ENCODE results near the gene CES4A.

Gene CES4A

GRCh38 chr16:67026570-67026969, 38.2 kb downstream of the CES4A start:
- H3K9ac ChIP-seq (ENCODE audit: low read length): no peak overlapping the region

DNA sequence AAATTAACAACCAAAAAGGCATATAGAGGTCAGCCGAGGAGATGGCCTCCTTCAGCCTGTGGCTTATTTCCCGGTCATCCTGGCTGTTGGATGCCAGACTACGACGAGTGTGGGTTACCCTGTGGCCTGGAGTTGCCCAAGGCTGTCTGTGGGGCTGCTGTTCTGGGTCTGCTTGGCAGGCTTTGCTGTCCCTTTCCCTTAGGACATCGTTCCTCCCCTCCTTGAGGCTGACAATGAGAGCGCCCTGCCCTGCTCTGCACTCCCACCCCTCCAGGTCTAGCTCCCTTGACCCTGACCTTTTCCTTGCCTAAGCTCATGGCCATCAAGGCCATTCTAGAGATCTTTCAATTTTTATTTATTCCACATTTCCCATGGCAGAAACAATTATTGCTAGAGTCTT, 38.7 kb downstream of the CES4A start:
- Histone ChIP-seq H3K36me3 (ENCODE audit: control insufficient read depth, low read depth, low read length) (no peaks in the 10 kb centered on the region), H3K27ac (ENCODE audit: low read length) (no peak overlapping the region), H3K4me1 (ENCODE audit: control insufficient read depth, low read depth, low read length) (peaks cover 8% of the 10 kb centered on the region), H3K9ac (ENCODE audit: low read length) (no peak overlapping the region), H3K4me3 (ENCODE audit: low read length) (no peak overlapping the region), H3K9me3 (ENCODE audit: control insufficient read depth, low read depth, low read length) (no peaks in the 10 kb centered on the region), H3K27me3 (ENCODE audit: control insufficient read depth, insufficient read depth, low read length) (peaks cover 11% of the 10 kb centered on the region)

More at GRCh38 chr16:67026570-67026969, 38.2 kb downstream of the CES4A start:
- Histone ChIP-seq H3K4me3 (ENCODE audit: low read length) (no peak overlapping the region), H3K27me3 (ENCODE audit: control insufficient read depth, insufficient read depth, low read length) (peaks cover 11% of the 10 kb centered on the region), H3K4me1 (ENCODE audit: control insufficient read depth, low read depth, low read length) (peaks cover 8% of the 10 kb centered on the region), H3K36me3 (ENCODE audit: control insufficient read depth, low read depth, low read length) (no peaks in the 10 kb centered on the region), H3K9me3 (ENCODE audit: control insufficient read depth, low read depth, low read length) (no peaks in the 10 kb centered on the region), H3K27ac (ENCODE audit: low read length) (no peak overlapping the region)

DNA sequence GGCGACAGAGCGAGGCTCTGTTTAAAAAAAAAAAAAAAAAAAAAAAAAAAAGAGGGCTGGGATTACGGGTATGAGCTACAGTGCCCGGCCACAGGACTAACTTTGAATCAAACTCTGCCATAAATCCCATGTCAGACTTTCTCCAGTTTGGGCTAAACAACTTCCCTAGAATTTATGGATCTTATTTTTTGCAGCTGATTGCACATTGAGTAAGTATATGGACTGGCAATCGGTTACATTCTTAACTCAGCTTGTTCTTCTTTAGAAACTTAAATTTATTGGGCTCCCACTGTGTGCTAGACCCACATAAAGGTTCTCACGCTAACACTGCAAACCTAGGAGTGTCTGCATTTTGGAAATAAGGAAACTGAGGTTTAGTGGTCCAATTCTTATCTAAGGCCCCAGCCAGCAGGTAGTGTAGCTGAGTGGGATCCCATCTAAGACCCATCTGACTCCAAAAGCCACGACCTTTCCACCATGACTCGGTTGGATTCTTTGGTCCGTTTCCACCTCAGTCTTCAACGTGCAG, 39.8 kb downstream of the CES4A start:
- peak overlapping the region; percentile 66 for H3K9ac ChIP-seq (ENCODE audit: low read length)
- H3K36me3 ChIP-seq (ENCODE audit: control insufficient read depth, low read depth, low read length): no peaks in the 10 kb centered on the region
- peaks cover 11% of the 10 kb centered on the region for H3K27me3 ChIP-seq (ENCODE audit: control insufficient read depth, insufficient read depth, low read length)
- H3K4me1 ChIP-seq (ENCODE audit: control insufficient read depth, low read depth, low read length): peaks cover 8% of the 10 kb centered on the region
- no peak overlapping the region for H3K27ac ChIP-seq (ENCODE audit: low read length)
- peak overlapping the region; percentile 73 for H3K4me3 ChIP-seq (ENCODE audit: low read length)
- no peaks in the 10 kb centered on the region for H3K9me3 ChIP-seq (ENCODE audit: control insufficient read depth, low read depth, low read length)

DNA sequence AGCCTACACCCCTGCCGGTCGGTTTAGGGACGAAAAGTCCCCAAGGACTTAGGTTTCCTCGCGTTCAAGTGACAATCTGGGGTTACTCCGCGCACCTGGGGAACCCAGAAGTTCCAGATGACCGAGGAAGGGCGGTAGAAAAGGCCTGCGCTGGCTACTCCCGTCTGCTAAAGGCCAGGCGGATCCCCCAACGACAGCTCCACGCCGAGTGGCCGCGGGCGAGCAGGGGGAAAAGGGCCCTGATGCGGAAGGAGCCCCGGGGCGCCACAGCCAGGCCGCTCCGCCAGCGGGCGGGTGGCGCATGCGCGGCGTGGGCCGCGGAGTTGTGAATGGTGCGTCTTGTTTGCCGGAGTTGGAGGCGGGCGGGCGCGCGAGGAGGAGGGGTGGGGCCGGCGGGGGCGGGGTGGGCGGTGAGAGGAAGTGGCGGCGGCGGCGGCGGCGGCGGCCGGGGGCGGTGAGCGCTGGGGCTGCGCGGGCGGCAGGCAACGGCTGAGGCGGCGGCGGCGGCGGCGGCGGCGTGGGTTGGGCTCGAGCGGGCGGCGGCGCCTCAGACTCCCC, 40.4 kb downstream of the CES4A start, which contains the start of gene CBFB:
TSS of gene CBFB (plus strand) at position 454 of the 558 bp plus-strand sequence. CDS start 259 bp downstream, outside the sequence.
- H3K27ac ChIP-seq (ENCODE audit: low read length): no peak within 1 kb of the TSS
- H3K27me3 ChIP-seq (ENCODE audit: control insufficient read depth, insufficient read depth, low read length): peaks cover 11% of the 10 kb centered on the region
- peak within 1 kb of the TSS; percentile 66 for H3K9ac ChIP-seq (ENCODE audit: low read length)
- peak within 1 kb of the TSS; percentile 73 for H3K4me3 ChIP-seq (ENCODE audit: low read length)
- H3K9me3 ChIP-seq (ENCODE audit: control insufficient read depth, low read depth, low read length): no peaks in the 10 kb centered on the region
- no peaks in the 10 kb centered on the region for H3K36me3 ChIP-seq (ENCODE audit: control insufficient read depth, low read depth, low read length)
- H3K4me1 ChIP-seq (ENCODE audit: control insufficient read depth, low read depth, low read length): peaks cover 8% of the 10 kb centered on the region

DNA sequence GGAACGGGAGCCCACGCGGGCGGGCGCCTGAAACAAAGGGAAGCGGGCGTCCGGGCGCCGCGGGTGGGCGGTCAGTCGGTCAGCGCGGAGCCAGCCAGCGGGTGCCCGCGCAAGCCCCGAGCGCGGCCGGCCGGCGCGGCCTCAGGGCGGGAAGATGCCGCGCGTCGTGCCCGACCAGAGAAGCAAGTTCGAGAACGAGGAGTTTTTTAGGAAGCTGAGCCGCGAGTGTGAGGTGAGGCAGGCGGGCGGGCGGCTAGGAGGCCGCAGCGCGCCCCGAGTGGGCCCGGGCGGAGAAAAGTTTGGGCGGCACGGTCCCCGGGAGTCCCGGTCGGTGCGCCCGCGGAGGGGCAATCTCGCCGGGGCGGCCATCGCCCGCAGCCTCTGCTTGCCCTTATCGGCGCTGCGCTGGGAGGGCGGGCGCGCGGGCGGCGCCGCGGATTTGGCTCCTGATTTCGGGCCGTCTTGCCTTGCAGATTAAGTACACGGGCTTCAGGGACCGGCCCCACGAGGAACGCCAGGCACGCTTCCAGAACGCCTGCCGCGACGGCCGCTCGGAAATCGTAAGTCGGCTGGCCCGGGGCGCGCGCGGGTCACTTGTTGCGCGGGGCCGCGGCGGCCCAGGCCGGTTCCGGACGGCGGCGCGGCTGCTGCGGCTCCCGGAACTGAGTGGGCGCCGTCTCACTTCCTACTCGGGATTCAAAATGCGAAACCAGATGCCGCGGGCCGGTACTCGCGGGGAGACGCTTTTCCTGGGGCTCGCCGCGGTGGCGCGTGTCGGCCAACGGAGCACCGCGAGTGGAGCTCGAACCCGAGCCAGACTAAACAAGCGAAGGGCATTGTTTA, 41.1 kb downstream of the CES4A start:
- Histone ChIP-seq H3K4me3 (ENCODE audit: low read length) (peak overlapping the region; percentile 67), H3K9ac (ENCODE audit: low read length) (peak overlapping the region; percentile 65), H3K27ac (ENCODE audit: low read length) (no peak overlapping the region), H3K27me3 (ENCODE audit: control insufficient read depth, insufficient read depth, low read length) (peaks cover 11% of the 10 kb centered on the region), H3K9me3 (ENCODE audit: control insufficient read depth, low read depth, low read length) (no peaks in the 10 kb centered on the region), H3K36me3 (ENCODE audit: control insufficient read depth, low read depth, low read length) (no peaks in the 10 kb centered on the region), H3K4me1 (ENCODE audit: control insufficient read depth, low read depth, low read length) (peaks cover 8% of the 10 kb centered on the region)

- Histone ChIP-seq H3K27me3 (ENCODE audit: control insufficient read depth, insufficient read depth, low read length) (peaks cover 11% of the 10 kb centered on the region), H3K36me3 (ENCODE audit: control insufficient read depth, low read depth, low read length) (no peaks in the 10 kb centered on the region), H3K27ac (ENCODE audit: low read length) (no peak overlapping the region), H3K9me3 (ENCODE audit: control insufficient read depth, low read depth, low read length) (no peaks in the 10 kb centered on the region), H3K9ac (ENCODE audit: low read length) (peak overlapping the region; percentile 65), H3K4me3 (ENCODE audit: low read length) (peak overlapping the region; percentile 67), H3K4me1 (ENCODE audit: control insufficient read depth, low read depth, low read length) (peaks cover 8% of the 10 kb centered on the region)
Observed at GRCh38 chr16:67030221-67030962, 42.0 kb downstream of the CES4A start.

DNA sequence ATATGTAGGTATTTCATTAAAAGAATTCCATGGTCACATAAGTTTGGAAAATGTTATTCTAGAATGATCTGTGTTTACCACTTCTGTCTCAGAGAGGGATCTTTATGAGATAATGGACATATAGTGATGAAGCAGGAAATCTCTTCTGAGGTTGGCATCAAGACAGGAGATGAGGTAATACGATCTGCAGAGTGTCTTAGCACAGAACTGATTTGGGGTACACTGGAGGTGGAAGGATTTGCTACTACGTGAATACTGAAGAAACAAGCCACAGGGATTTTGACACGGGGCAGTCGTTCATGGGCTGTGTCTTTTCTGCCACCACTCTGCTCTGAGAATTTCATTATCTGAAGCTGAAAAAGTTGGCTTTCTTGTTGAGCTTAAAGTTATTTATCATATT, 46.1 kb downstream of the CES4A start:
- no peak overlapping the region for H3K27ac ChIP-seq (ENCODE audit: low read length)
- peaks cover 11% of the 10 kb centered on the region for H3K27me3 ChIP-seq (ENCODE audit: control insufficient read depth, insufficient read depth, low read length)
- no peak overlapping the region for H3K4me3 ChIP-seq (ENCODE audit: low read length)
- H3K36me3 ChIP-seq (ENCODE audit: control insufficient read depth, low read depth, low read length): no peaks in the 10 kb centered on the region
- H3K9ac ChIP-seq (ENCODE audit: low read length): no peak overlapping the region
- peaks cover 4% of the 10 kb centered on the region for H3K4me1 ChIP-seq (ENCODE audit: control insufficient read depth, low read depth, low read length)
- H3K9me3 ChIP-seq (ENCODE audit: control insufficient read depth, low read depth, low read length): no peaks in the 10 kb centered on the region

DNA sequence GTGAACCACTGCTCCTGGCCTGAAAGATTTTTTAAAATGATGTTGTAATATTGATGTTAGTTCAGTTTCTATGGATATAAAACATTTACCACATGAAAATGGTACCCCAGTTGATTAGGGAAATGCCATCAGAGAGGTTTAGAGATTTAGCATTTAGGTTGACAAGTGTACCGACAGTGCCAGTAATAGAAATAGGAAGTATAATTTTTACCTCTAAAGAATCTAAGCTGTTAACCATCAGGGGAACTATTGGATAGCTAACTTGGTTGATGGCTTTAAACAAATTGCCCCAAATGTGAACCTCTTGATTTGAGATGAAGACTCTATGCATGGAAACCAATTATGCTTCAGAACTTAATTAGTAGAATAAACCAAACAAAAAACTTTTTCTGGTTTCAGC, 47.0 kb downstream of the CES4A start:
- H3K4me1 ChIP-seq (ENCODE audit: control insufficient read depth, low read depth, low read length): no peaks in the 10 kb centered on the region
- H3K4me3 ChIP-seq (ENCODE audit: low read length): no peak overlapping the region
- H3K27ac ChIP-seq (ENCODE audit: low read length): no peak overlapping the region
- H3K9ac ChIP-seq (ENCODE audit: low read length): no peak overlapping the region
- H3K9me3 ChIP-seq (ENCODE audit: control insufficient read depth, low read depth, low read length): no peaks in the 10 kb centered on the region
- peaks cover 3% of the 10 kb centered on the region for H3K36me3 ChIP-seq (ENCODE audit: control insufficient read depth, low read depth, low read length)
- peaks cover 2% of the 10 kb centered on the region for H3K27me3 ChIP-seq (ENCODE audit: control insufficient read depth, insufficient read depth, low read length)

GRCh38 chr16:67036323-67036741, 47.9 kb downstream of the CES4A start:
- H3K4me3 ChIP-seq (ENCODE audit: low read length): no peak overlapping the region
- H3K9ac ChIP-seq (ENCODE audit: low read length): no peak overlapping the region
- H3K4me1 ChIP-seq (ENCODE audit: control insufficient read depth, low read depth, low read length): no peaks in the 10 kb centered on the region
- H3K9me3 ChIP-seq (ENCODE audit: control insufficient read depth, low read depth, low read length): no peaks in the 10 kb centered on the region
- H3K27ac ChIP-seq (ENCODE audit: low read length): no peak overlapping the region
- H3K27me3 ChIP-seq (ENCODE audit: control insufficient read depth, insufficient read depth, low read length): no peaks in the 10 kb centered on the region
- H3K36me3 ChIP-seq (ENCODE audit: control insufficient read depth, low read depth, low read length): peaks cover 4% of the 10 kb centered on the region

- H3K4me3 ChIP-seq (ENCODE audit: low read length): no peak overlapping the region
- H3K4me1 ChIP-seq (ENCODE audit: control insufficient read depth, low read depth, low read length): no peaks in the 10 kb centered on the region
- H3K27me3 ChIP-seq (ENCODE audit: control insufficient read depth, insufficient read depth, low read length): no peaks in the 10 kb centered on the region
- no peak overlapping the region for H3K27ac ChIP-seq (ENCODE audit: low read length)
- no peaks in the 10 kb centered on the region for H3K9me3 ChIP-seq (ENCODE audit: control insufficient read depth, low read depth, low read length)
- peaks cover 4% of the 10 kb centered on the region for H3K36me3 ChIP-seq (ENCODE audit: control insufficient read depth, low read depth, low read length)
- no peak overlapping the region for H3K9ac ChIP-seq (ENCODE audit: low read length)
Observed at GRCh38 chr16:67039260-67040020, 51.1 kb downstream of the CES4A start.

- Histone ChIP-seq H3K9ac (ENCODE audit: low read length) (no peak overlapping the region), H3K27me3 (ENCODE audit: control insufficient read depth, insufficient read depth, low read length) (no peaks in the 10 kb centered on the region), H3K27ac (ENCODE audit: low read length) (no peak overlapping the region), H3K9me3 (ENCODE audit: control insufficient read depth, low read depth, low read length) (no peaks in the 10 kb centered on the region), H3K4me3 (ENCODE audit: low read length) (no peak overlapping the region), H3K36me3 (ENCODE audit: control insufficient read depth, low read depth, low read length) (peaks cover 4% of the 10 kb centered on the region), H3K4me1 (ENCODE audit: control insufficient read depth, low read depth, low read length) (no peaks in the 10 kb centered on the region)
Observed at GRCh38 chr16:67040166-67040565, 51.8 kb downstream of the CES4A start.

Measured in iPS-18a (cell line).